Measurements from ENCODE around the gene NPRL2. TPM values are rescaled to one million over a fixed set of nuclear protein-coding genes. Genes with fewer than 3 reads are reported as not detected.

The NPRL2 gene
- 10 to 100 TPM; 30.3 to 36.9 (median 32.6) TPM for polyA plus RNA-seq (ENCODE audit: insufficient read length in 4 of 4)

GRCh38 chr3:50350527-50351322 lies at the start of gene NPRL2, which contains the start of gene CYB561D2:
Gene NPRL2, minus strand, starts transcription at chr3:50350775. Its CDS starts 123 bp downstream, at chr3:50350652.
Gene CYB561D2, plus strand, starts transcription at chr3:50350862. Its CDS starts 572 bp downstream, at chr3:50351434.
- peak; percentile 83 to 89 (median 86) for DNase-seq (ENCODE audit: low read depth in 4 of 4, low spot score in 3 of 4)

GRCh38 chr3:50396502-50396901 lies 45.9 kb upstream of the NPRL2 start:
- DNase-seq (ENCODE audit: low read depth in 4 of 4, low spot score in 3 of 4), result no peak

DNA sequence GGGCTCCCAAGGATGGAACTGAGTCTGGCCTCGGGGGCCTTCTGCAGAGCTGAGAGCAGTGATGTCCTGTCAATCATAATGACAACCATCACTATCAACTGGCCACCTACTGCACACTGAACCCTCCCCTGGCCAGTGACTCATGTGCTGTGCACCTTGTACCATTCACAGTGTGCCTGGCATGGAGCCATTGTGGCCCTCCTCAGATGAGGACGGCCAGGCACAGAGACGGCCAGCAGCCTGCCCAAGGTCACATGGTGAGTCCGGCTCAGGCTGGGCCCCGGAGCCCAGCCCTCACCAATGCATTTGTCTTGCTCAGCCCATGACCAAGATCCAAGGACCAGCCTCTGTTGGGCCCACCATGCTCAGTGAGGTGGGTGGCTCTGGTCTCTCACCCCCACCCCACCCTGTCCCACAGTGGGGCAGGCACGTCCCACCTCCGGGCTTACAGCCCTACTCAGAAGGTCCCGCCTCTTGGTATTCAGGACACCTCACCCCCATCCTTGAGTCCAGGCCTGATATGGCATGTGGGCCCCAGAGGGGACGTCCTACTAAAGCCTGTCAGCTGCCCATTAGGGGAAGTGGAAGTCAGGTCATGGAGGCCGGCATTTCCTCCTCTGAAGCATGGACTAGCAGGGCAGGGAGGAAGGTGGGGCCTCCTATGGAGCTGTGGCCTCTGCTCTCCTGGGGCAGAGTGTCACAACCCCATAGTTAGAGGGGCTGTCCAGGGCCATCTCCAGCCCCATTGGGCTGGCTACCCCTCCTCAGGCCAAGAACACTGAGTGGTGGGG lies 44.7 kb upstream of the NPRL2 start:
- DNase-seq (ENCODE audit: low read depth in 4 of 4, low spot score in 3 of 4), result no peak

- no peak for DNase-seq (ENCODE audit: low read depth in 4 of 4, low spot score in 3 of 4)
These were observed 42.5 kb upstream of the NPRL2 start for GRCh38 chr3:50393061-50393460.

- DNase-seq (ENCODE audit: low read depth in 4 of 4, low spot score in 3 of 4), result no peak
These were observed 41.6 kb upstream of the NPRL2 start for GRCh38 chr3:50392101-50392715.

GRCh38 chr3:50390508-50391224 lies 40.1 kb upstream of the NPRL2 start:
- DNase-seq (ENCODE audit: low read depth in 4 of 4, low spot score in 3 of 4), result no peak

DNA sequence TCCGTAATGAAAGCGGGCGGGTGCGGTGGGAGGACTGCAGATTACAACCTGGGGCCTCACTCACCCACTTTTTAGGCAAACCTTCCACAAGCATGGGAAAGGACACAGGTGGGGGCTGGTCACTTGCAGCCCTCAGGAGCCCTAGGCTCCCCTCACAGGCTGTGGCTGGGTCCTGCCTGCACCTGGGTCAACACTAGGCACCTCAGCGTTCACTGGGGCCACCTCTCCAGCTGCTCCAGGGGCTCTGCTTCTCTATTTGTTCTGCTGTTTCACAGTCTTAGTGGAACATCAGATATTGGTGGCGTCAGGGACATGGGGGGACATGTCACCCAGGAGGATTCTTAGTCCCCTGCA lies 38.8 kb upstream of the NPRL2 start:
- no peak for DNase-seq (ENCODE audit: low read depth in 4 of 4, low spot score in 3 of 4)

DNA sequence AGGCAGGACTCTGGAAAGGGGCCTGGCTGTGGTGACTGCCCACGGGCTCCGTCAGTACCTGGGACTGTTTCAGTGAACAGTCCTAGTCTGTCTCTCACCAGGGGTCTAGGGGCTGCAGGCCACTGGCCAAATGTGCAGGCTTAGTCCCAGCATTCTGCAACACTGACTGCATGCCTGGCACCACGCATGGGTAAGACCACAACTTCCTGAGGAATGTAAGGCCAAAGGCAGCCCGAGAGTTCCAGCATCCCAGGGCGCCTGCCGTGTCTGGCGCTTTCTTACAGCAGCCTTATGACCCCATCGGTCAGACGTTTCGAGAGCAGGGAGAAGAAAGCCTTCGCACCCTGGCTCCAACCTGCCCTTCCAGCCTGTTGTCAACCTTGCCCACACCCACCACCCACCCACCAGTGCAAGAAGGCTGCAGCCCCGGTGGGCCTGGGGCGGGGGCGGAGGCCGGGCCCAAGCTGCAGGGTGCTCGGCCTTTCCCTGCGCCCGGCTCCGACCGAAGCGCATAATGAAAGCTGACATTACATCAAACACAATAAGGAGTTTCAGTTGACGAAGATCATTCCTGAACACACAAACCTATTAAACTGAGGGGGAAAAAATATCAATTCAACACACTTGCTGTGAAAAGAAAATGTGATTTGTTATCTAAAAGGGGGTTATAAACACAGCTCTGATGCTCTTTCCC lies 38.3 kb upstream of the NPRL2 start:
- no peak for DNase-seq (ENCODE audit: low read depth in 4 of 4, low spot score in 3 of 4)

GRCh38 chr3:50388016-50388719 lies 37.6 kb upstream of the NPRL2 start:
- DNase-seq (ENCODE audit: low read depth in 4 of 4, low spot score in 3 of 4), result no peak

DNA sequence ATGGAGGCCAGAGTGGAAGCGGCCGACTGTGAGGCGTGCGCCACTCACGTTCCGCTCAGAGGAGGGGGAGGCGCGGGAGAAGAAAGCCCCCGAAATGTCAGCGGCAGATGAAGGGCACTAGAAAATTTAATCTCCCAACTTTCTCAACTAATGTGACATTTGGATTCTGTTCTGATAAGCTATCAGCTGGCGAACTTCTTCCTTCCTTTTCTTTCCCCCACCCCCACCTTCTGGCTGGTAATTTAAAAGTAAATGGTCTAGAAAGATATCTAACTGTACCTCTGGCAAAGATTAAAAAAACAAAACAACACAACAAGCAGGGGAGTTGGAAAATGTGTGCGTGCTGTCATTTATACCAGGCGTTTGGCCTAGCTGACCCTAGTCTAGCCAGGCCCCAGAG lies 35.2 kb upstream of the NPRL2 start:
- DNase-seq (ENCODE audit: low read depth in 4 of 4, low spot score in 3 of 4), result no peak

DNA sequence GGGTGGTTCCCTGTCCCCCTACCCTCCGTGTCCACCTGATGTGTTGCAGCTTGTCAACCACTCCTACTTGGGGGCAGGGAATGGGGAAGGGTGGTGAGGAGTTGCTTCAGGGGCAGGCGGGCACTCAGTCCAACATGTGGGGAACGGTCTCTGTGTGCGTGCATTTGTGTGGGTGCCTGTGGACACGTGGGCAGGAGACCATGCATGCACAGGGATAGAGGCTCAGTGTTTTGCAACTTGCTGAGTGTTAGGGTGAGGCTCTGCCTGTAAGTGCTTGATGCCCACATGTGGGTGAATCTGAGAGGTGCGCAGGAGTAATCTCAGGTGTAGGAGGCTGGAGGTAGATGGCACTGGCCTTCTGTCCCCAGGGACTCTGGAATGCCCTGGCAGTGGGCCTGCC lies 33.2 kb upstream of the NPRL2 start:
- DNase-seq (ENCODE audit: low read depth in 4 of 4, low spot score in 3 of 4), result no peak

GRCh38 chr3:50382722-50383121 lies 32.1 kb upstream of the NPRL2 start:
- no peak for DNase-seq (ENCODE audit: low read depth in 4 of 4, low spot score in 3 of 4)

GRCh38 chr3:50381383-50381782 lies 30.8 kb upstream of the NPRL2 start:
- DNase-seq (ENCODE audit: low read depth in 4 of 4, low spot score in 3 of 4), result no peak

- DNase-seq (ENCODE audit: low read depth in 4 of 4, low spot score in 3 of 4), result no peak
These were observed 30.0 kb upstream of the NPRL2 start for GRCh38 chr3:50380405-50381085.

- no peak for DNase-seq (ENCODE audit: low read depth in 4 of 4, low spot score in 3 of 4)
These were observed 28.2 kb upstream of the NPRL2 start for GRCh38 chr3:50378757-50379156.

DNA sequence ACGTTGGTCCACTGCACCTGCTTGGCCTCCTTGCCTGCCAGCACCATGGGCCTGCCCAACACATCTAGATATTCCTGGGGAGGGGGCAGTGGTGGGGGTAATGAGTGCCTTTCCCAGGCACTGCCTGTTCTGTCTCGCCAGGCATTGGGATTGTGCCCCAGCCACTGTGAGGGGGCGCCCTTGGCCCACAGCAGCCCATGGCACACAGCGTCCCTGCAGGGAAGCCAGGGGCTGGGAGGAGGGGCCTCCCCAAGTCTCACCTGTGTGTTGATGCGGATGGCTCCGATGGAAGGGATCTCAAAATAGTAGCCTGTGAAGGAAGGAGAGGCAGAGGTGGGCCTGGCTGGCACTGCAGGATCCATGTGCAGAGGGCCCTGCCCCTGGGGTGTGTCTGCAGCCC lies 27.4 kb upstream of the NPRL2 start:
- no peak for DNase-seq (ENCODE audit: low read depth in 4 of 4, low spot score in 3 of 4)

- no peak for DNase-seq (ENCODE audit: low read depth in 4 of 4, low spot score in 3 of 4)
These were observed 24.8 kb upstream of the NPRL2 start for GRCh38 chr3:50375258-50375931.
